DMS 273 treated with DMSO at 0.1 percent for 48 hours (cell line): ENCODE results near the gene ECT2.
"Not testable (repeated sequence)": the region's sequence is repeated elsewhere in the genome, so short reads cannot be mapped to it uniquely, and the experiment has no call there.

Experiments used
- DNase-seq: peaks from one replicate; lab custom pipeline; 2025; lab: John Stamatoyannopoulos, UW

Gene ECT2

GRCh38 chr3:172739462-172739861, 11.1 kb upstream of the ECT2 start:
- no peak for DNase-seq

- DNase-seq = no peak
Measured at GRCh38 chr3:172746475-172746874, 4.1 kb upstream of the ECT2 start.

DNA sequence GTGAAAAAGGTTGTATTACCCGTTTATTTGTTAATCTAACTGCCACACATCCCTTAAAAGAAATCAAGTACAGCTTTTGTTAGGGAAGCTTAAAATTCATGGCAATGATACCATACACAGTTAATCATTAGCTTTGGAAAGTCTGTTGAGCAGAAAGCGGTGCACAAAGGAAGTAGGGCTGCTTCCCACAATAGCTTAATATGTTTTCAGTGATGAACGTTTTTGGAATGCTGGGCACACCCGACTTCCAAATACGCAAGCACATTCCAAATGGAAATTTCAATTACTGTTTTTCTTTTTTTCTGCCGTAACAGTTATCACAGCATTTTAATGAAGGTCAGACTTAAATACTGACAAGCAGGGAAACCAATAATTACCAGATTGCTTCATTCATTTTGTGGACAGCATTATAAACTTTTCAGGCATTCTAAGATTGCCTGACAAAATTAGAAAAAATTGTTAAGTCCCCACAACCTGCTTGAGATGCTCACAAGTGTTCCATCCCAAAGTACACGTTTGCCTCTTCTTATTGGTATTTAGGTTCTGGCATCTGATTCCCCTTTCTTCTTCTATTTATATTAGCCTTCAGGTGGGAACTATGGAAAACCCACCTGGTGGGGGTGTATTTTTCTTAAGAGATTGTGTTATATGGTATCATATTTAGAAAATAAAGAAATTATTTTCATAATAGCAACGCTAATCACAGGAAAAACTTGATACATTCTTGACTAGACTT, 1.1 kb upstream of the ECT2 start:
- DNase-seq = no peak

DNA sequence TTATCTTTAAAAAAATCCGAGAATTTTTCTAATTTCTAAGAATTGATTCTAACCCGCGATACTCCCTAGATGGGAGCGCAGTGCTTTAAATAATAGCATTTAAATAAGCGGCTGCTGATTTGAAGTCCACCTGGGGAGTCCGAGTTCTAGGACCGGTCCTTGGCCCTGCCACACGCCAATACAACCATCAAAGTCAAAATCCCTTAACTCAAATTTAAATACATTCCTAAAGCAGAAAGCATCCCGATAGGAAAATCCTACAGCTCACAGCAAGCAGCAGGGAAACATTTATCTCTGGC, 508 bp upstream of the ECT2 start:
- DNase-seq = no peak

- DNase-seq = no peak
Measured at GRCh38 chr3:172751175-172751704, 714 bp downstream of the ECT2 start.

DNA sequence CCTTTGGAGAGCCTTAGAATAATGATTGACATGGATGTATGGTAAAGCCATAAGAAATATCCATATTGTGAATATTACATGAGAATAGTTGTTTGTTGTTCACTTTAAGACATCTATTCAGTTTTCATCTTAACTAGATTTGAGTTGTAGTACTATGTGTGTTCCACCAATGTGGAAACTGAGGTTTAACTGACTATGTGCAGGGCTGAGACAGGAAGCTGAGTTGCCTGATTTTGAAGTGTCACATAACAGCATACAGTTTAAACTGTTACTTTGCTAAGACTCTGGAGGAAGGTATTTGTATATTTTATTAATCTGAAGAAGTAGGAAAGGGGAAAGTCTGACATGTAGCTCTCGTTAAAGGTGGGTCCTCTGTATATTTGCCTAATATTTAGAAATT, 2.1 kb downstream of the ECT2 start:
- DNase-seq = no peak

DNA sequence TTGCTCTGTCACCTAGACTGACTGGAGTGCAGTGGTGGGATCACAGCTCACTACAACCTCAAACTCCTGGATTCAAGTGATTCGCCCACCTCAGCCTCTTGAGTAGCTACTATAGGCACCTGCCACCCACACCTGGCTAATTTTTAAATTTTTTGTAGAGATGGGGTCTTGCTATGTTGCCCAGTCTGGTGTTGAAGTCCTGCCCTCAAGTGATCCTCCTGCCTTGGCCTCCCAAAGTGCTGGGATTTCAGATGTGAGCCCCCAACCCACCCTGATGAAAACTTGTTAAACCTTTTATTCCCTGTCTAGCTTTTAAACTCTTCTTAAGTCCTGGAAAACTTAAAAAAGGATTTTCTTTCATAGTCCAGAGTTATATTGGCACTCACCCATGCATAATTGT, 2.6 kb downstream of the ECT2 start:
- DNase-seq = no peak

- DNase-seq = not testable (repeated sequence)
Measured at GRCh38 chr3:172760416-172760815, 9.9 kb downstream of the ECT2 start.

GRCh38 chr3:172766241-172766640, 15.7 kb downstream of the ECT2 start:
- no peak for DNase-seq

DNA sequence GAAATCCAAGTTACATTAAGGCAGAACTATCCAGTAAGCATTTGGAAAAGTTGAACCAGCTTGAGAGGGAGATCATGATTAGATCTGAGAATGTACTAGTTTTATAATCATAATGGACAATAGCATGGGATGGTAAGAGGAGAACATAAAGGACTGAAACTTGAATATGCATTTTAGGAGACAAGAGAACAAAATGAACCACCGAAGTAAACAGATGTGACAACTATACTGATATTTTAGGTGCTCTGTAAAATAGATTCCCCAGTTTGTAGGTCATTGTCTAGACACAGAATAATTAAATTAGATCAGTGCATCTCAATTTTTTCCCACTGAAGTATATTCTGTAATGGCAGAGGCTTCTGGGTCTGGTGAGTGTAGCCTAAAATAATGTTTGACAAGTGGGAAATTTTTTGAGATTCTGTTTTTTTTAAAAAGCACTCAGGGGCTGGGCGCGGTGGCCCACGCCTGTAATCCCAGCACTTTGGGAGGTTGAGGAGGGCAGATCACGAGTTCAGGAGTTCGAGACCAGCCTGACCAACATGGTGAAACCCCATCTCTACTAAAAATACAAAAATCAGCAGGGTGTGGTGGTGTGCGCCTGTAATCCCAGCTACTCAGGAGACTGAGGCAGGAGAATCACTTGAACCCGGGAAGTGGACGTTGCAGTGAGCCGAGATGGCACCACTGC, 16.3 kb downstream of the ECT2 start:
- no peak for DNase-seq

DNA sequence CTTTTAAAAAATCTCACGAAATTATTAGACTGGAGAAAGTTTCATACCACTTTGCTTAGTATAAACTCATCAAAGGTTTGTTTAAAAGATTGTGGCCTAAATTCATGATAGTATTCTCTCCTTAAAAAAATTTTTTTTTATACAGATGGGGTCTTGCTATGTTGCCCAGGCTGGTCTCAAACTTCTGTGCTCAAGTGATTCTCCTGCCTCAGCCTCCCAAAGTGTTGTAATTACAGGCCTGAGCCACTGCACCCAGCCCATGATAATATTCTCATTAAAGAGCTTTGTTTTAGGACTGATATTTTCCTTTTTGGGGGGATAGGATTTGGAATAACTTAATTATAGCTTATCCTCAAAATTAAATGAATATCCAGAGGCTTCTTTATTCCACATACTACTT, 19.9 kb downstream of the ECT2 start:
- no peak for DNase-seq

- DNase-seq = no peak
Measured at GRCh38 chr3:172771672-172772071, 21.1 kb downstream of the ECT2 start.

DNA sequence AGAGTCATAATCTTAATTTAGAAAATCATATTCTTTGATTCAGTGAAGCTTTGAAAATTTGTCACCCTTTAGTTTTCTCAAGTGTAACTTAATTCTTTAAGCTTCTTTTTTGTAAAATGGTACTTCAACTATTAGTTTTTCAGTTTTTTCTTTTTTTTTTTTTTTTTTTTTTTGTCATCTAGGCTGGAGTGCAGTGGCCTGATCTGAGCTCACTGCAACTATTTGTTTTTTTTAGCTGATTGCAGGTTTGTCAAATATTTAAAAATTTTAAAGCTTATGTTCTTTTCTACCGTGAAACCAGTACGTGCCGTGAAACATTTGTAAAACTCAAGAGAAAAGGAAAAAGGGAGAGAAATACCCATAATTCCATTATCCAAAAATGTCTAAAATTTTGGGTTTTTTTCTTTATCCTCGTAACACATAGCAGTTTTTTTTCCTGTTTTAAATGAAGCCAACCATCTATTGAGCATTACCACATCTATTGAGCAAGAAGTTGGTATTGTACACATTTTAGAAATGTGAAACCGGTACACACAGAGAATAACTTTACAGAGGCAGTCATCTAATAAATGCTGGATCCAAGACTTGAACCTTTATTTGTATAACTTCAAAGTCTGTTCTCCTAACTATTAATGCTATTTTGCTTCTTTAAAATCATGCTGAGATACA, 25.7 kb downstream of the ECT2 start:
- no peak for DNase-seq

GRCh38 chr3:172777901-172778300, 27.4 kb downstream of the ECT2 start:
- no peak for DNase-seq

GRCh38 chr3:172782235-172782634, 31.7 kb downstream of the ECT2 start:
- DNase-seq = no peak

GRCh38 chr3:172786036-172786435, 35.5 kb downstream of the ECT2 start:
- DNase-seq = no peak

- DNase-seq = no peak
Measured at GRCh38 chr3:172787019-172787418, 36.5 kb downstream of the ECT2 start.

DNA sequence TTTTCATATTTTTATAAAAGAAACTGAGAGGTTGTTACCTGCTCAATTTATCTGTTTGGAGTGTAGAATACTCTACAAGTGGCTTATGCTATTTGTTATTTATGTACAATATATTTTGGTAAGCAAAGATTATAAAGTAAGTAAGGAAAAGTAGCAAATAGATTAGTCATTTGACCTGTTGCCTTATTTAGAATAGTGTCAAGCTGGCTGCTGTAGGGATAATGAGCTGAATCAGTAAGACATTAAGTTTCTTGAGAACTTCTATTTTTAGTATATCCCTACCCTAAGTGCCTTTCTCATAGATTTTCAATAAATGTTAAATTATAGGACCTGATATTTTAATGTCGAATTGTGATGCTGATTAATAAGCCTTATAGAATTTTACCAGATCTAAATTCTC, 37.2 kb downstream of the ECT2 start:
- no peak for DNase-seq

GRCh38 chr3:172799246-172799645, 48.7 kb downstream of the ECT2 start:
- DNase-seq = no peak

DNA sequence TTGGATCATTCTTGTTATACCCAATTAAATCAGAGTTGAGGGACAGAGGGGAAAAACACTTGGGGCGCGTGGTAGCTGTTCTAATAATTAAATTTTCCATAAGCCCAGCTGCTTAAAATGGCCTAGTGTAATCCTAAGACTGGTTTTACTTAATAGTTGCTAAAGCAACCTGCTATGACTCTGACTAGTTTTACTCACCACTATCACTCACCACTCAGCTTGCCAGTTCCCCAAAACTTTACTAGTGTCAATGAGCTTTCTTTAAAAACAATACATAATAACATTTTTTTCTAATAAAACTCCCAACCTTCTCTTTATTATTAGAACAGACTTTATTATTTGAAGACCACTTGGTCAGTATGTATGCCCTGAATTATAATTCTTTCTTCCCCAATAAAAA, 49.6 kb downstream of the ECT2 start:
- DNase-seq = no peak

DNA sequence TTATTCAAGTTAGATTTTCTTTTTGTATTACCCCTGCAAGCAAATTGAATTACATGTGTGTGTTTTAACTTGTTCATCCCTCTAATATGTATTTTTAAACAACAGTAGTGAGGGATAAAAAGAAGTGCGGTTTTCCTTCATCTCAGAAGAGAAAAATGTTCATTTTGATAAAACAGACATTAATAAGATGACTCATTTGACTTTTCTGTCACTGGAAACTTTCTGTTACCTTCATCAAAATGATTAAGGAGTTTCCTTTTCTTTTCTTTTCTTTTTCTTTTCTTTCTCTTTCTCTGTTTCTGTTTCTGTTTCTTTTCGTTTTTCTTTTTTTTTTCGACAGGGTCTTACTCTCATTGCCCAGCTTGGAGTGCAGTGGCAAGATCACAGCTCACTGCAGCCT, 53.0 kb downstream of the ECT2 start:
- no peak for DNase-seq

DNA sequence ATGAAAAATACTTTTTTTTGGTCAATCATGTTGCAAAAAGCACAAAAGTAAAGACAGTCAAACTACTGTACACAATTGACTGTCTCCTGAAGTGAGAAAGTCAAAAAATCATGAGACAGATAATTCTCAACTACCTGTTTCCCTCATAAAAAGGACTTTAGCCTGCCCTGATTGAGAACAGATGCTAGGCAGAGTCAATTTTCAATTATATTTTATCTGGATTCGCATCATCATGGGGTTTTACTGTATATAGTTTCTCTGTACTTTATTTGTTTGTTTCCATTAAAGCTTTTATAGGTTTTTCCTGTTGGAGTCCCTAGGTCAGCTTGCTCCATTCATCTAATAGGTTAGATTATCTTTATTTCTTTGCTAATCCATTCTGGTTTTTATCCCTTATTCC, 53.8 kb downstream of the ECT2 start:
- no peak for DNase-seq

DNA sequence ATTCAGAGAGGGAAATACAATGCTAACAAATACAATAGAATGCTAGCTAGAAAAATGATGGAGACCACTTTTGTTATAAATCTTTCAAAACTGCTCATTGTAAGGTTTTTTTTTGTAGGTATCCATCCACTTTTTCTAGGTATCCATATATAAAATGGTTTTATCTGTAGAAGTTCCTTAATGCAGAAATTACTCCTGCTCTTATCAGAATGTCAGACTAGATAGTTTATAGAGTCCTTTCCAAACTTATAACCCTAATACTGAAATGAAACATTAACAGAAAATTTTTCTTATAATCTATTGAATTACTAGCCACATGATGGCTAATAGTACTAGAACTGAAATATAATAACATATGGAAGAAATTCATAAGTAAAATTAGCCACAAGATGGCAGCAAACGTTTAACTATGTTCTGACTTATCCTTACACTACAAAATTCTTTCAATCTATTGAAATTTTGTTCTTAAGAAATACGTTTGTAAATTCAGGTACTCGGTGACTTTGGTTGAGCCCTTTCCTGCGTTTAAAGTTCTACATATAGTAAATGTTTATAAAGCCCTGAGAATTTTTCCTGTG, 58.5 kb downstream of the ECT2 start:
- peak; percentile 12 for DNase-seq
